ENCODE results near the gene FBN2. TPM values are rescaled to one million over a fixed set of nuclear protein-coding genes. Genes with fewer than 3 reads are reported as not detected.

FBN2 gene
- total RNA-seq, 1 donor from 2014 or later: 0.58 TPM

DNA sequence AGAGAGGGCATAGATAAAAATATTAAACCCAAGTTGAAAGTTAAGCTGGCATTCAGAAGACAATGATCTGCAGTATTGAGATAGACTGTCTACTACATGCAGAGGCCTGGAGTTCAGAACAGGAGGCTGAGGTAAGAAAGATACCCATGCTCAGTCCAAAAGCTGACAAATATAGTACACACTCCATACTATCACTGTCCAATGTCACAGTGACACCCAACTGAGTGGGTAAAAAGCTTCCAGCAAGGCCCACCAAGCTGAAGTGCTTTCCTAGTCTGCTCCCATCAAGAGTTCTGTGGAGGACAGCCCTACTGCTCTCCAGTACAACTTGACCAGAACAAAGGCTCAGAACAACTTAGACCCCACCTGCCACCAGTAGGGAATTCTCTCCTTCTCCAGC lies 329.6 kb downstream of the FBN2 start:
- intact Hi-C loops (cut with DNase I): no loop called here
- no peaks in the 10 kb centered on the region for H3K36me3 ChIP-seq
- no peaks in the 10 kb centered on the region for H3K9me3 ChIP-seq
- TF ChIP-seq, protein P1, sequence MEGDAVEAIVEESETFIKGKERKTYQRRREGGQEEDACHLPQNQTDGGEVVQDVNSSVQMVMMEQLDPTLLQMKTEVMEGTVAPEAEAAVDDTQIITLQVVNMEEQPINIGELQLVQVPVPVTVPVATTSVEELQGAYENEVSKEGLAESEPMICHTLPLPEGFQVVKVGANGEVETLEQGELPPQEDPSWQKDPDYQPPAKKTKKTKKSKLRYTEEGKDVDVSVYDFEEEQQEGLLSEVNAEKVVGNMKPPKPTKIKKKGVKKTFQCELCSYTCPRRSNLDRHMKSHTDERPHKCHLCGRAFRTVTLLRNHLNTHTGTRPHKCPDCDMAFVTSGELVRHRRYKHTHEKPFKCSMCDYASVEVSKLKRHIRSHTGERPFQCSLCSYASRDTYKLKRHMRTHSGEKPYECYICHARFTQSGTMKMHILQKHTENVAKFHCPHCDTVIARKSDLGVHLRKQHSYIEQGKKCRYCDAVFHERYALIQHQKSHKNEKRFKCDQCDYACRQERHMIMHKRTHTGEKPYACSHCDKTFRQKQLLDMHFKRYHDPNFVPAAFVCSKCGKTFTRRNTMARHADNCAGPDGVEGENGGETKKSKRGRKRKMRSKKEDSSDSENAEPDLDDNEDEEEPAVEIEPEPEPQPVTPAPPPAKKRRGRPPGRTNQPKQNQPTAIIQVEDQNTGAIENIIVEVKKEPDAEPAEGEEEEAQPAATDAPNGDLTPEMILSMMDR (IDR thresholded peaks at IDR 0.05): no peak
- DNase-seq (no peak), ATAC-seq (no peak)
- H3K27ac ChIP-seq: no peak overlapping the region
- H3K27me3 ChIP-seq: no peaks in the 10 kb centered on the region
- no peaks in the 10 kb centered on the region for H3K4me1 ChIP-seq
- H3K4me3 ChIP-seq: no peak overlapping the region

Measured in upper lobe of right lung (tissue), 1 donor.